ENCODE measurements around the gene EXD3.

EXD3 gene

GRCh38 chr9:137321726-137322361, 101.1 kb downstream of the EXD3 start:
- in situ Hi-C loops (cut with HindIII; ENCODE audit: low pct_unique_long_range_greater_than_20kb, low sequenced_read_pairs) = no loop called here
- no peak for DNase-seq (ENCODE audit: low read depth in 1 of 2, low spot score in 1 of 2)
- no peak for TF ChIP-seq JUND (IDR thresholded peaks at IDR 0.05; ENCODE audit: low read depth)

GRCh38 chr9:137320555-137321384, 102.2 kb downstream of the EXD3 start:
- no peak for DNase-seq (ENCODE audit: low read depth in 1 of 2, low spot score in 1 of 2)
- no peak for TF ChIP-seq JUND (IDR thresholded peaks at IDR 0.05; ENCODE audit: low read depth)
- in situ Hi-C loops (cut with HindIII; ENCODE audit: low pct_unique_long_range_greater_than_20kb, low sequenced_read_pairs) = no loop called here

DNA sequence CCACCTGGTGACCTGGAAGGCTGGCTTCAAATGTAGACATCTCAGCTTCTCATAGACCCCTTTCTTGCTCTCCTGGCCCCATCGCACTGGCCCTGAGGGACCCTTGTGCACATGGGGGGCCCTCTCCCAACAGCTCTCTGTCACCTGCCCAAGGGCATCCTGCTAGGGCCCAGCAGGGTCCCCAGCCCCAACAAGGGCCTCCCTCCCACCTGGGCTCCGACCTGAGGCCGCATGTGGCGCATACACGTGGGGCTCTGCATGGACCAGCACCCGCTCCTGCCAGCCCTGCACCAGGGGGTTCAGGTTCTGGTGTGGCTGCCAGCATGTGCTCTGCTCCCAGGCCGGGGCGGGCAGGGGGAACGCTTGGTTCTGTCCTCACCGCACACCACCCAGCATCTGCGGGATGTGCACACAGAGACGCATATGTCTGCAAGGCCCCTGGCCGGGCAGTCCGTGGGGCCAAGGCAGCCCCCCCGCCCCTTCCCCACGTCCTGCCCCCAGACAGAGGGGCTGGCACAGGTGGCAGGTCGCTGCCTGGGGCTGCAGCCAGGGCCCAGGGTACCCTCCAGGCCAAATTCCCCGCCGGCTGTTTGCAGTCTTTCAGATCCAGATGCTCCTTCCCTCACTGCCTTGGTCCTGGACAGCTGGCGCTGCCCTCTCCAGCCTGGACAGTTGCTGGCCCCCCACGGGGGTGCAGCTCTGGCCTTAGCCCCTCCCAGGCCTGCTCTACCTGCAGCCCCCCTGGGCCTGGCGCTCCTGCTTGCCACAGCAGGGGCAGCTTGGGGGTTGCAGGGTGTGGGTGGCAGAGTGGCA, 103.0 kb downstream of the EXD3 start:
- in situ Hi-C loops (cut with HindIII; ENCODE audit: low pct_unique_long_range_greater_than_20kb, low sequenced_read_pairs) = no loop called here
- no peak for DNase-seq (ENCODE audit: low read depth in 1 of 2, low spot score in 1 of 2)
- TF ChIP-seq JUND (IDR thresholded peaks at IDR 0.05; ENCODE audit: low read depth) = no peak

- DNase-seq (ENCODE audit: low read depth in 1 of 2, low spot score in 1 of 2) = peak in 1 of 2 experiments; percentile 31
- in situ Hi-C loops (cut with HindIII; ENCODE audit: low pct_unique_long_range_greater_than_20kb, low sequenced_read_pairs) = no loop called here
These were observed 103.8 kb downstream of the EXD3 start for GRCh38 chr9:137319011-137319738.

GRCh38 chr9:137318602-137319001, 104.4 kb downstream of the EXD3 start:
- in situ Hi-C loops (cut with HindIII; ENCODE audit: low pct_unique_long_range_greater_than_20kb, low sequenced_read_pairs) = no loop called here
- TF ChIP-seq JUND (IDR thresholded peaks at IDR 0.05; ENCODE audit: low read depth) = no peak
- no peak for DNase-seq (ENCODE audit: low read depth in 1 of 2, low spot score in 1 of 2)

More at GRCh38 chr9:137319011-137319738, 103.8 kb downstream of the EXD3 start:
- TF ChIP-seq JUND (IDR thresholded peaks at IDR 0.05; ENCODE audit: low read depth) = no peak

DNA sequence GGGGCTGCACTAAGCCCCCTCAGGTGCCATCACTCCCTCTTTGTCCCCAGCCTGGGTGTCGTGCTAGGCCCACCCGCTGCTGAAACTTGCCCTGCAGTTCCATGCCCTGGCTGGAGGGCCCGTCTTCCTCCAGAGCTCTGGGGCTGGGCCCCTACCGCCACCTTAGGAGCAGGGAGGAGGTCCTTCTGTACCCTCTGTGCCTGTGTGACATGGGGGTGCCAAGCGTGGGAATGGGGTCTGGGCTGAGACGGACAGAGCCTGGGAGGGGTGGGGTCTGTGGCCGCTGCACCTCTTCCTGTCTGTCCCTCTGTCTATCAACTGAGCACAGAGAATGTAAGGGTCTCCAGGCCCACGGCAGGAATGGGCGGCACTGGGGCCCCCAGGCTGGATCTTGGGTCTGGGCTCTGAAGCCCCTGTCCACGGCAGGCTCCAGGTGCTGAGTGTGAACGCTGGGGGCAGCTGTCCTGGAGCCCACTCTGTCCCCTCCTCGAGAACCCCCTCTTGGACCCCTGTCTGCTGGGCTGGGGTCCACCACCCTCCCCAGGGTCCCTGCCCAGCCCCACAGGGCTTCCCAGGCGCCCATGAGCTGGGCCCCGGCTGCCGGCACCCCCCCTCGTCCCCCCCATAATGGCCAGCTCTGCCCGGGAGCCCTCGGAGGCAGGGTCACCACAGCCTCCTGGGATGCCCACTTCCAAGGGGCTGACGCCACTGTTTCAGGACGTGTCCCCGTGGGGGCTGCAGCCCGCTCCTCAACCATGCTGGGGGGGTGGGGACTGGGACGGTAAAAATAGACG, 105.0 kb downstream of the EXD3 start:
- TF ChIP-seq JUND (IDR thresholded peaks at IDR 0.05; ENCODE audit: low read depth) = no peak
- in situ Hi-C loops (cut with HindIII; ENCODE audit: low pct_unique_long_range_greater_than_20kb, low sequenced_read_pairs) = no loop called here
- DNase-seq (ENCODE audit: low read depth in 1 of 2, low spot score in 1 of 2) = no peak

DNA sequence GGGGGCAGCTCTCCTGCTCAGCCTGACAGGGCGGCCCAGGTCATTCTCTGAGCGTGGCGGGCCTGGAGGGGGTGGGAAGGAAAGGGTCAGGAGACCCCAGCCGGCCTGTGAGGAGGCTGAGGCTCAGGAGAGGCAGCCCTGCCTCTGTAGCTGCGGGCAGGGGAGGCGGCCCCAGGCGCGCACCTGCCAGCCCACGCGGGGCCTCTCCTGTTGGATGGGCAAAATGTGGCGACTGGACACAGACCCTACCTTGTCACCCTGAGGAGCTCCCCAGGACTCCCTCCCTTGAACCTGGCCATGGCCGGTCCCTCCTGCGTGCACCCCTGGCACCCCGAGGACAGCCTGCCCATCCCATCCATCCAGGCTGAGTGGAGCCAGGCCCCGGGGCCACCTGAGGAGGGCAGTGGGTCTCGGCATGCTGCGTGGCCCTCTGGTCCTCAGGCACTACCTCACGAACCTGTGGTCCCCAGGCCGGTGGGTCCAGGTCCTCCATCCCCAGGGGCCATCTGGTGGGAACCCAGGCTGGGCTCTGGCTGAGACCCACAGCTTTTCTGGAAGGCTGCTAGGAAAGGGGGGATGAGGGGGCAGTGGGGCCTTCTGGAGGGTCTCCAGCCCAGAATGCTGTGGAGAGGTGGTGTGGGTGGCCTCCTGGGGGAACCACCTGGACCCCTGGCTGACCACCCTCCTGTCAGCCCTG, 105.8 kb downstream of the EXD3 start:
- no peak for TF ChIP-seq JUND (IDR thresholded peaks at IDR 0.05; ENCODE audit: low read depth)
- DNase-seq (ENCODE audit: low read depth in 1 of 2, low spot score in 1 of 2) = no peak
- in situ Hi-C loops (cut with HindIII; ENCODE audit: low pct_unique_long_range_greater_than_20kb, low sequenced_read_pairs) = no loop called here

DNA sequence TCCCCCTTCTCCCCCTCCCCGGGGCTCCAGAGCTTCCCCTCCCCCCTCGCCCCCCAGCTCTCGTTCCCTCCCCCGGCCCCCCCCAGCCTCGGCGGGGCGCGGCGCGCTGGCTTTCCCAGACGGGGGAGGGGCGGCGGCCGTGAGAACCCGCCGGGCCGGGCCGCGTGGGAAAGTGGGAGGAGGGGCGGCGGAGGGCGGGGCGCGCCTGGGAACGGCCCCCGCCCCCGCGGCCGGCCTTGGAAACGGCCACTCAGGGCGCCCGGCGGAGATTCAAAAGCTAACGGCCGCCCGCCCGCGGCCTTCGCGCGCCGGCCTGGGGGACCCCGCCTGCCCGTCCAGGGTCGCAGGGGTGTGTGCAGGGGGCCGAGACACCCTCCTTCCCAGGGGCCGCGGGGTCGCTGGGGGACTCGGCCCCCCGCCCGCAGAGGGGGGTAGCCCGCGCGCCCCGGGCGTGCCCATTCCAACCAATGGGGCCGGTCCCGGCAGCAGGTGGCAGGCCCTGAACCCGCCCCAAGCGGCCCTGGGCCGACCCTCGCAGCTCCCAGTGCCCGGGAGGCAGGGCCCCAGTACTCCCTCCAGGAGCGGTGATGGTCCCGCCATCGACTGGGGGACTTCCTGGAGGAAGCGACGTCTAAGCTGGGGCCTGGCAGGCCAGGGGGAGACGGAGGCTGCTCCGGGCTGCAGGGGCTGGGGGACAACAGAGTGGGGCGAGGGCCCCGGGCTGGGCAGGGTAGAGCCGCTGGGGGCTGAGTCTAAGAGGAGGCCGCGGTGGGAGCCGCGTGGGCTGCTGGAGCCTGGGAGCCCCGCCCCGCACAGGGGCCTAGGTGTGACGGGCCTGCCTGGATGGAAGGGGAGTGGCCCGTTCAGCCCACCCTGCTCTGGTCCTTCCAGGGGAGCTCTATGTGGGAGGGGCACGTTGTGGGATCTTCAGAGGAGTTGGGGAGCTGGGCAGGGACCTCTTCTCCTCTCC, 106.7 kb downstream of the EXD3 start:
- DNase-seq (ENCODE audit: low read depth in 1 of 2, low spot score in 1 of 2) = peak; percentile 95 to 97
- TF ChIP-seq JUND (IDR thresholded peaks at IDR 0.05; ENCODE audit: low read depth) = no peak
- in situ Hi-C loops (cut with HindIII; ENCODE audit: low pct_unique_long_range_greater_than_20kb, low sequenced_read_pairs) = no loop called here

GRCh38 chr9:137315581-137316011, 107.4 kb downstream of the EXD3 start:
- in situ Hi-C loops (cut with HindIII; ENCODE audit: low pct_unique_long_range_greater_than_20kb, low sequenced_read_pairs) = no loop called here
- TF ChIP-seq JUND (IDR thresholded peaks at IDR 0.05; ENCODE audit: low read depth) = no peak
- no peak for DNase-seq (ENCODE audit: low read depth in 1 of 2, low spot score in 1 of 2)

All from T47D (cell line).